Glutamatergic neuron (in vitro differentiated cells): Measurements from ENCODE around the gene FLVCR2. TPM values are rescaled to one million over a fixed set of nuclear protein-coding genes. Genes with fewer than 3 reads are reported as not detected.

Source experiments
- DNase-seq: peaks from one replicate; pipeline ENCODE4 v3.0.0; 2022
- H3K27ac Mint-ChIP-seq: one replicate; pipeline ENCODE4 v1.8.0; 2020; ENCODE audit warnings: mild to moderate bottlenecking, mixed read lengths, inconsistent platforms; ENCODE audit not compliant: unreplicated experiment
- H3K27me3 Mint-ChIP-seq: one replicate; pipeline ENCODE4 v1.8.0; 2020; ENCODE audit warnings: mild to moderate bottlenecking, moderate library complexity, mixed read lengths, inconsistent platforms; ENCODE audit not compliant: unreplicated experiment
- H3K36me3 Mint-ChIP-seq: one replicate; pipeline ENCODE4 v1.8.0; 2020; ENCODE audit warnings: mild to moderate bottlenecking, mixed read lengths, inconsistent platforms; ENCODE audit not compliant: unreplicated experiment
- H3K4me1 Mint-ChIP-seq: one replicate; pipeline ENCODE4 v1.8.0; 2020; ENCODE audit warnings: mild to moderate bottlenecking, low read depth, mixed read lengths, inconsistent platforms; ENCODE audit not compliant: unreplicated experiment
- H3K4me3 Mint-ChIP-seq: one replicate; pipeline ENCODE4 v1.8.0; 2020; ENCODE audit warnings: mild to moderate bottlenecking, mixed read lengths, inconsistent platforms; ENCODE audit not compliant: unreplicated experiment
- H3K9me3 Mint-ChIP-seq: one replicate; pipeline ENCODE4 v1.8.0; 2020; ENCODE audit warnings: mild to moderate bottlenecking, moderate library complexity, mixed read lengths, inconsistent platforms; ENCODE audit not compliant: unreplicated experiment
- CTCF ChIP-seq: fragments of 200-600 bp; sonication (generic); IDR thresholded peaks from one replicate; pipeline ENCODE4 v1.5.0; 2021; ENCODE audit not compliant: partially characterized antibody, unreplicated experiment
- total RNA-seq: library from RNA; stranded (reverse); fragmentation: NEBNext Ultra II Directional; extraction: Animal tissue kit (Norgen Biotek cat#: 25700); gene quantifications from one replicate; pipeline ENCODE4 v1.2.1, GENCODE V29; 2021; ENCODE audit not compliant: unreplicated experiment

Gene FLVCR2
- total RNA-seq, 1 donor from 2014 or later = not detected

GRCh38 chr14:75649337-75649736 is 70.9 kb downstream of the FLVCR2 start:
- no peaks in the 10 kb centered on the region for H3K36me3 Mint-ChIP-seq
- H3K4me1 Mint-ChIP-seq = no peaks in the 10 kb centered on the region
- no peak for TF ChIP-seq CTCF

DNA sequence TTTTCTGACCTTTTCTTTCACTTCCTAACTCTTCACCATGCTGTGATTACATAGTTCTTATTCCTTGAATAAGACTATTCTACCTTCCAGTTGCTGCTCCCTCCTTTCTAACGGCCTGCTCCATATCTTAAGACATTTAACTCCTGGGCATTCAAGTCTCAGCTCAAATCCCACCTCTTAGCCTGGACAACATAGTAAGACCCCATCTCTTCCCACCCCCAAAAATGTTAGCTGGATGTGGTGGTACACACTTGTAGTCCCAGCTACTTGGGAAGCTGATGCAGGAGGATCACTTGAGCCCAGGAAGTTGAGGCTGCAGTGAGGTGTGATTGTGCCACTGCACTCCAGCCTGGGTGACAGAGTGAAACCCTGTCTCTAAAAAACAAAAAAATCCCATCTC is 71.4 kb downstream of the FLVCR2 start:
- Mint-ChIP-seq H3K27me3 (no peaks in the 10 kb centered on the region), H3K4me1 (no peaks in the 10 kb centered on the region), H3K9me3 (peaks cover 1% of the 10 kb centered on the region), H3K36me3 (no peaks in the 10 kb centered on the region), H3K27ac (no peak overlapping the region), H3K4me3 (no peak overlapping the region)
- no peak for DNase-seq
- no peak for TF ChIP-seq CTCF

More at GRCh38 chr14:75649337-75649736, 70.9 kb downstream of the FLVCR2 start:
- DNase-seq = no peak
- Mint-ChIP-seq H3K4me3 (no peak overlapping the region), H3K9me3 (peaks cover 1% of the 10 kb centered on the region), H3K27ac (no peak overlapping the region), H3K27me3 (no peaks in the 10 kb centered on the region)

DNA sequence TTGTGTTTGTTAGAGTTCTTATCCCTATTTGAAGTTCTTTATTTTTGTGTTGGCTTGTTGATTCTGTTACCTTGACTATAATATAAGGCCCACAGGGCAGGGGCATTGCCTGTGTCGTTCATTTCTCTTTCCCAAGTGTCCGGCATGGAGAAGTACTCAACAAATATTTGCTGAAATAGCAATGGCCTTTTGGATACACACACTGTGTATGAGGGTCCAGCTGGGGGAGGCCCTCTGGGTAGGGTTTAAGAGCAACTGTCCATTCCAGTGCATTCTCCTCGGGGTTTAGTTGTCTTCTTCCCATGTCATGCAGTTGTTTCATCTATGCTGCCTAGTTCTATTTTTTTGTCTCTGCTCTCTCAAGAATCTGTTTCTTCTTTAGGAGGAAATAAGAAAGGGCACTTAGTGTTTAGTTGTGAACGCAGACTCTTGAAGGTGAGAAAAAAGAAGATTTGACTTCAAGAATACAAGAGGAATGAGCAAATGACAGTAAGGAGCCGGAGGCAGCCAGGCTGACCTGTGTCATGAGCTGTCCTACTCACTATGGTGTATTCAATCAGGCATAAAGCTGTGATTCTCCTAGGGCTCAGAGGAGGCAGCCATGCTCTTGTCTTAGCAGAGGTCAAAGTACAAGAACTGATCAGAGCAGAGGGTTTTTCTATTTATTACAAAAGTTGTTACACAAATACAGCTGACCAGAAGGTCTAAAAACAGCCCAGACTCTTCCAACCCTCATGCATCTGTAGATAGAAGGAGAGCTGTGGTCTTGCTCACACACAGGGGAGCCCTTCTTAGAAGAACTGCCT is 72.0 kb downstream of the FLVCR2 start:
- Mint-ChIP-seq H3K36me3 (no peaks in the 10 kb centered on the region), H3K27me3 (no peaks in the 10 kb centered on the region), H3K4me3 (no peak overlapping the region), H3K27ac (no peak overlapping the region), H3K9me3 (peaks cover 1% of the 10 kb centered on the region), H3K4me1 (no peaks in the 10 kb centered on the region)
- no peak for TF ChIP-seq CTCF
- no peak for DNase-seq

DNA sequence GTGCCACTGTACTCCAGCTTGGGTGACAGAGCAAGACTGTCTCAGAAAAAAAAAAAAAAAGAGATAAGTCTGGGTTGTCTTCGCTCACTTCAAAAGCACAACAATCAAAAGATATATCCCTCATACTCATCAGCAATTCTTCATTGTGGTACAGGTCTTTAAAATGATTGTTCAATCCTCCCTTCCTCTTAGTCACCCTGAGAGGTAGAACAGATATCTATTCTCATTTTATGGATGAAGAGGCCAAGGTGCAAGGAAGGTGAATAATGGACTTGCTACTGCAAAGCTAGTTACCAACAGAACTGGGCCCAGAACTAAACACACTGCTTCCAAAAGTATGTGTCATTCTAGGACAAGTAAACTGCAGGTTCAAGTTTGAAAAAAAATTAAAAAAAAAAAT is 75.1 kb downstream of the FLVCR2 start:
- TF ChIP-seq CTCF = no peak
- Mint-ChIP-seq H3K4me3 (no peak overlapping the region), H3K27me3 (no peaks in the 10 kb centered on the region), H3K4me1 (no peaks in the 10 kb centered on the region), H3K36me3 (no peaks in the 10 kb centered on the region), H3K27ac (no peak overlapping the region), H3K9me3 (peaks cover 1% of the 10 kb centered on the region)
- DNase-seq = no peak

DNA sequence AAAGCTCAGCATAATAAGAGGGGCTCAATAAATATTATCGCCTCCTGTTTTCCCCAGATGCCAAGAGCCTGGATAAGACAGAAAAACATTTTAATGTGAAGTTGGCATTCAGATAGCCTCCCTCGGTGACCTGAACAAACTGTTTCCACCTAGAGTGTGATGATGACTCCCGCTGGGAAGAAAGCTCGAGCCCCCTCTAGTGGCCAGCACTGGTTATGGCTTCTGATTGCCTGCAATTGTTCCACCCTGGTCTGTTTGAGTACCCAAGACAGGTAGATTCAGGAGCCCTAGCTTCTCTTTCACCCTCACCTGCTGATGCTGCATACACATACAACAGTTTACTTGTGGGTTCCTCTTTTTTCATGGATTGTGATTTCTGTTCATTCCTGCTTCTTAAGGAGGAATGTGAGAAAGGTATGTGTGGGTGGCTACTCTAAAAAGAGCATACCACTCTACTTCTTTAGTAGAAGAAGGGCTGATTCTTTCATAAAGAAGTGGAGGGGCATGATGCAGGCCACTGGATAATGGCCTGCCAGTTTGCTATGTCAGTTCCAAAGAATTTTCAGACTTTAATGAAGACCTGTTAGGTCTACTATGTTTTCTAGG is 75.8 kb downstream of the FLVCR2 start:
- no peaks in the 10 kb centered on the region for H3K27me3 Mint-ChIP-seq
- no peaks in the 10 kb centered on the region for H3K36me3 Mint-ChIP-seq
- no peaks in the 10 kb centered on the region for H3K4me1 Mint-ChIP-seq
- no peak overlapping the region for H3K27ac Mint-ChIP-seq
- no peak overlapping the region for H3K4me3 Mint-ChIP-seq
- TF ChIP-seq CTCF = peak; percentile 94
- peaks cover 1% of the 10 kb centered on the region for H3K9me3 Mint-ChIP-seq
- DNase-seq = peak; percentile 87
